WERI-Rb-1 (cell line): Measurements from ENCODE around the gene OSBP2.

Experiments used
- DNase-seq: peaks from one replicate; pipeline ENCODE4 v3.0.0-alpha.2; 2020
- H3K27ac ChIP-seq: fragments of 250-450 bp; sonication (Bioruptor Pico); 2 replicates; pipeline ENCODE4 v1.5.1; 2020; ENCODE audit warnings: mild to moderate bottlenecking, moderate library complexity
- H3K27me3 ChIP-seq: fragments of 250-450 bp; sonication (Bioruptor Pico); 2 replicates; pipeline ENCODE4 v1.5.1; 2021; ENCODE audit warnings: mild to moderate bottlenecking, low read depth, moderate library complexity; ENCODE audit not compliant: insufficient read depth, severe bottlenecking
- H3K36me3 ChIP-seq: fragments of 250-450 bp; sonication (Bioruptor Pico); 2 replicates; pipeline ENCODE4 v1.5.1; 2020; ENCODE audit warnings: mild to moderate bottlenecking, moderate library complexity
- H3K4me3 ChIP-seq: 2 replicates; pipeline ENCODE4 v1.5.1; 2011; ENCODE audit warnings: low read depth, mild to moderate bottlenecking, control low read depth, low read length
- H3K9me3 ChIP-seq: fragments of 250-450 bp; sonication (Bioruptor Pico); 2 replicates; pipeline ENCODE4 v1.5.1; 2021; ENCODE audit warnings: mild to moderate bottlenecking, moderate library complexity; ENCODE audit not compliant: severe bottlenecking
- TF ChIP-seq, protein P1 (sequence below): IDR thresholded peaks from 2 replicates; pipeline ENCODE4 v1.5.1; 2011; ENCODE audit warnings: low read depth, mild to moderate bottlenecking, control low read depth, inconsistent platforms, low read length

Gene OSBP2

GRCh38 chr22:30933457-30933856 lies 238.8 kb downstream of the OSBP2 start:
- no peak overlapping the region for H3K4me3 ChIP-seq
- H3K27me3 ChIP-seq, result no peaks in the 10 kb centered on the region
- peaks cover 97% of the 10 kb centered on the region for H3K36me3 ChIP-seq
- TF ChIP-seq, protein P1, sequence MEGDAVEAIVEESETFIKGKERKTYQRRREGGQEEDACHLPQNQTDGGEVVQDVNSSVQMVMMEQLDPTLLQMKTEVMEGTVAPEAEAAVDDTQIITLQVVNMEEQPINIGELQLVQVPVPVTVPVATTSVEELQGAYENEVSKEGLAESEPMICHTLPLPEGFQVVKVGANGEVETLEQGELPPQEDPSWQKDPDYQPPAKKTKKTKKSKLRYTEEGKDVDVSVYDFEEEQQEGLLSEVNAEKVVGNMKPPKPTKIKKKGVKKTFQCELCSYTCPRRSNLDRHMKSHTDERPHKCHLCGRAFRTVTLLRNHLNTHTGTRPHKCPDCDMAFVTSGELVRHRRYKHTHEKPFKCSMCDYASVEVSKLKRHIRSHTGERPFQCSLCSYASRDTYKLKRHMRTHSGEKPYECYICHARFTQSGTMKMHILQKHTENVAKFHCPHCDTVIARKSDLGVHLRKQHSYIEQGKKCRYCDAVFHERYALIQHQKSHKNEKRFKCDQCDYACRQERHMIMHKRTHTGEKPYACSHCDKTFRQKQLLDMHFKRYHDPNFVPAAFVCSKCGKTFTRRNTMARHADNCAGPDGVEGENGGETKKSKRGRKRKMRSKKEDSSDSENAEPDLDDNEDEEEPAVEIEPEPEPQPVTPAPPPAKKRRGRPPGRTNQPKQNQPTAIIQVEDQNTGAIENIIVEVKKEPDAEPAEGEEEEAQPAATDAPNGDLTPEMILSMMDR, result no peak
- no peak overlapping the region for H3K27ac ChIP-seq
- DNase-seq, result no peak
- H3K9me3 ChIP-seq, result no peaks in the 10 kb centered on the region

- no peak overlapping the region for H3K4me3 ChIP-seq
- H3K36me3 ChIP-seq, result peaks cover 97% of the 10 kb centered on the region
- H3K27ac ChIP-seq, result no peak overlapping the region
- no peak for DNase-seq
- TF ChIP-seq, protein P1, result no peak
- H3K27me3 ChIP-seq, result no peaks in the 10 kb centered on the region
- no peaks in the 10 kb centered on the region for H3K9me3 ChIP-seq
Observed at GRCh38 chr22:30934053-30934452, 239.4 kb downstream of the OSBP2 start.

DNA sequence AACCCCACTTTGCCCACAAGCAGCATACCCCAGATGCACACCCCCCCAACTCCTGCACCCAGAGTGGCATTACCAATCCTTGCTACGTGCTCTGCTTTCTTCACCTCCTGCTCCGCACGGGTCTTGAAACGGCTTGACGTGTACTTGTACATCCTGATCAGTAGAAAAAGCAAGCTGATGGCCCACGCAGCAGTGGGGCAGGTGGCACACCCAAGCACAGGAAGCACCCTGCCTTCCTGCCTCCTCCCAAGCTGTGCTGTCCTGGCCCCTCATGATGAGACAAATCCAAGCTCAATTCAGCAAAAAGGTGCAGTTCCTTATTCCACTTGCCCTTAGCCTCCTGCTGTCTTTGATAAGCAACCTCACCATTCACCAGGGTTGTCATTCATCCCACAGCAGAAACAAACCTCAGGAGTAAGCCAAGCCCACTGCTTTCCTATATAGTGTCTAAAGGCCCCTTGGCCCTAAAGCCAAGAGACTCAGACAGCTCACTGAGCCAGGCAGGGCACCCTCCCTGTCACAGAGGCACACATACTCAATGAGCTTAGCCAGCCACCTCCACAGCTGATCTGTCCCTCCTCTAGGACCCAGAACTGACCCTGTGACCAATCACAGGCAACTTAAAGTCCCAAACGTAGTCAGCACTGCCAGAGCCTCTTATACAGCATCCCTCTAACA lies 246.2 kb downstream of the OSBP2 start:
- H3K27me3 ChIP-seq, result no peaks in the 10 kb centered on the region
- no peak overlapping the region for H3K27ac ChIP-seq
- H3K36me3 ChIP-seq, result peaks cover 94% of the 10 kb centered on the region
- DNase-seq, result no peak
- TF ChIP-seq, protein P1, result no peak
- H3K9me3 ChIP-seq, result no peaks in the 10 kb centered on the region
- H3K4me3 ChIP-seq, result no peak overlapping the region

GRCh38 chr22:30941363-30941740 lies 246.7 kb downstream of the OSBP2 start:
- Histone ChIP-seq H3K27ac (no peak overlapping the region), H3K36me3 (peaks cover 94% of the 10 kb centered on the region), H3K4me3 (no peak overlapping the region), H3K9me3 (no peaks in the 10 kb centered on the region), H3K27me3 (no peaks in the 10 kb centered on the region)
- DNase-seq, result no peak
- TF ChIP-seq, protein P1, result no peak

DNA sequence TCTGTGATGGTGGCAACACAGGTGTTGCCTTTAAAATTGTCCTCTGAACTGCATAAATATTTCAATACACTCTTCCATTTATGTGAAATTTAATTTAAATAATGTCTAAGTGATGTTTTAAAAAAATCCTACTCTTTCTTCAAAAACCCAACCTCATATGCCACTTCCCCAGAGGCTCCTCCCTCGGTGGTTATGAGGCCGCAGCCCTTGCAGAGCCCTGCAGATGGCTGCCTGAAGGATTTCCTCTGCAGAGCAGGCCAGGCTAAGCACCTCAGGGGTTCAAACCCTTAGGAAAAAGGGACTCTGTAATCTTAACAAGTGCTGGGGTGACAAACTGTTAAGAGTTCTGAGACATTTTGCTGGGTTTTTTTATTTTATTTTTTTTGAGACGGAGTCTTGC lies 248.7 kb downstream of the OSBP2 start:
- DNase-seq, result no peak
- peaks cover 96% of the 10 kb centered on the region for H3K36me3 ChIP-seq
- TF ChIP-seq, protein P1, result no peak
- no peak overlapping the region for H3K4me3 ChIP-seq
- no peaks in the 10 kb centered on the region for H3K9me3 ChIP-seq
- no peak overlapping the region for H3K27ac ChIP-seq
- no peaks in the 10 kb centered on the region for H3K27me3 ChIP-seq

- Histone ChIP-seq H3K4me3 (no peak overlapping the region), H3K9me3 (no peaks in the 10 kb centered on the region), H3K36me3 (peaks cover 96% of the 10 kb centered on the region), H3K27me3 (no peaks in the 10 kb centered on the region), H3K27ac (no peak overlapping the region)
- DNase-seq, result no peak
- TF ChIP-seq, protein P1, result no peak
Observed at GRCh38 chr22:30944986-30945385, 250.3 kb downstream of the OSBP2 start.
